Raji (cell line): ENCODE data around the gene RGS19.
A peak's percentile ranks its signal among the peaks of the same experiment; 100 is the strongest.

ENCODE experiments used
- POLR2A ChIP-seq: IDR thresholded peaks from 2 replicates; pipeline ENCODE4 v1.6.1; 2011; ENCODE audit warnings: low read depth, low read length, control low read depth; ENCODE audit not compliant: insufficient read depth

Gene RGS19

DNA sequence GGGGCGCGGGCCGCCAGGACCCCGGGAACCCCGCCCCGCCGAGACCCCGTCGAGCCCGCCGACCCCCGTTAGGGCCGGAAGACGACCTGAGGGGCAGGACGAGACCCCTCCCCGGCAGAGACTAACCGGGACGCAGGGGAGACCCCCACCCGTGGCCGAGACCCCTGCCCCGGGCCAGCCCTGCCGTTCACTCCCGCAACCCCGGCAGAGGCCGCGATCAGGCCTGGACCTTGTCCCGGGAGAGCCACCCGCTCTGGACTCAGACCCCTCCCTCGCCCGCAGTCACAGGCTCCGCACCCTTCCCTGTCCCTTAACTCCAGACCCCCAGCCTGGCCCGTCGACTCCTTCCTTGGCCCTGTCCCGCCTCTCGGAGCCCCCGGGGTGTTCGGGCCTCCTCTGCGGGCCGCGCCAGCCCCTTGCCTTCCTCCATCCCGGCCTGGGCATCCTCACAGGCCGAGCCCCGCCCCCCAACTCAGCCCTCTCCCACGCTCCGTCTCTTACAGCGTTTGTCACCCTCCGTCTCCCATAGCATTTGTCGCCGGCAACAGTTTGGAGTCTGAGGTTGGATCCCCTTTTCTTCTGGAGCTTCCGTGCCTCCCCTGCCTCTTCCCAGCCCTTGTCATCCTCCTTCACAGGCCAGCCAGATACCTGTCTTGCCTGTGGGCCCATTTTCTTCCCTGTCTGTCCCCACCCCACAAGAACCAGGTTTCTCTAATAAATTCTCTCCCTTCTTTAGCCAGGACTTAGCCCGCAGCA, 15.8 kb downstream of the RGS19 start:
- TF ChIP-seq POLR2A: no peak

DNA sequence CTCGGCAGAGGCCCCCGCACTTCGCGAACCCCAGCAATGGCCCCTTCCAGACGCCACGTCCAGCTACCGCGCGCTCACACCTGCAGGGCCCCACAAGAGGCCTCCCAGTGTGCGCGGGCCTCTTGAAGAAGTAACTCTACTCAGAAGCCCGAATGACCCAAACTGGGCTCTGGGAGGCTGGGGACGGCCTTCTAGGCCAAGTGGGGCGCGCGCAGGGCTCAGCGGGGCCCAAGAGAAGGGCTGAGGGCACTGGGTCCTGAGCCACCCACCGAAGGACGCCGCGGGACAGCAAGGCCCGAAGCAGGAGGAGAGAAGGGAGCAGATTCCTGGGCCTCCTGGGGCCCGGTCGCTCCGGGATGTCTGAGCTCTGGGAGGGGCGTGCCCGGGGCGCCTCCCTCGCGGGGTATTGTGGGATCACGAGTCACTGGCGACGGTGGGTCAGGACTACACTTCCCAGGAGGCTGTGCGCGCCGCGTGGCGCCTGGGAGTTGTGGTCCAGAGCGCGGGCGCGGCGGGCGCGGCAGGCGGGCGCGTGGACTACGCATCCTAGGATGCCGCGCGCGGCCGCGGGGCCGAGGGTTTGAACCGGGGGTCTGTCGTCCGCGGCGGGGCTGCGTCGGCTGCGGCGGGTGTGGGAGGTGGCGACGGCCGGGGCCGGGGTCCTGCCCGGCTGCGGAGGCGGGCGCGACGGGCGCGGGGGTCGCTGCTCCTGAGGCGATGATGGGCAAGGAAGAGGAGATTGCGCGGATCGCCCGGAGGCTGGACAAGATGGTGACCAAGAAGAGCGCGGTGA, 16.5 kb downstream of the RGS19 start, which contains the start of gene TCEA2:
Gene TCEA2 (plus strand): TSS at position 603 of the 793 bp plus-strand sequence. CDS start 115 bp downstream, at position 718.
- TF ChIP-seq POLR2A: peak; percentile 73

DNA sequence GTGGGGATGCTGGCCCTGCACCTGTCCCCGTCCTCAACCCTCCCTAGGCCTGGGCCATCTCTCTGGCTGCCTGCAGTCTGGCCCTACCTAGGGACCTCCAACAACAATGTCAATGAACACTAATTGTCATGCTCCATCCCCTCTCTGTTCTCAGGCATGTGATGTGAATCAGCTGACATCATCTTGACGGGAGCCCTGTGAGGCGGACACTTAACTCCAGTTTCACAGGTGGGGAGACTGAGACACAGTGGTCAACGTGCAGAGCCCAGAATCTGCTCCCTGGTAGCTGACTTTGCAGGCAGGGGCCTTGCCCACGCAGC, 17.1 kb downstream of the RGS19 start:
- no peak for TF ChIP-seq POLR2A

DNA sequence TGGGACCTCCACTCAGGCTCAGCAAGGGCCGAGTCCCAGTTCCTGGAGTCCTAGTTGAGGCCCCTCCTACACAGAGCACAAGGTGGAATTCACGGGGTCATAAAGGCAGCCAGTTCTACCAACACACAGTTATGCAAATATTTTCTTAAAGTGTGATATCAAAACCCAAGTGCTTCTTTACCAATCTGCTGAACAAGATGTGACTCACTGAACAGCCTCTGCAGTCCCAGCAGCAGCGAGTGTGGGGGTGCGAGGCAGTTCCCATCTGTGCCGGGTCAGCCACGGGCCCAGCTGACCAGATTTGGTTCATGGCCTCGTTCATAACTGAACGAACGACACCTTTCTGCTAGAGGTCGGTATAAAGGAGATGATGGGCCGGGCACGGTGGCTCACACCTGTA, 20.8 kb downstream of the RGS19 start:
- no peak for TF ChIP-seq POLR2A

DNA sequence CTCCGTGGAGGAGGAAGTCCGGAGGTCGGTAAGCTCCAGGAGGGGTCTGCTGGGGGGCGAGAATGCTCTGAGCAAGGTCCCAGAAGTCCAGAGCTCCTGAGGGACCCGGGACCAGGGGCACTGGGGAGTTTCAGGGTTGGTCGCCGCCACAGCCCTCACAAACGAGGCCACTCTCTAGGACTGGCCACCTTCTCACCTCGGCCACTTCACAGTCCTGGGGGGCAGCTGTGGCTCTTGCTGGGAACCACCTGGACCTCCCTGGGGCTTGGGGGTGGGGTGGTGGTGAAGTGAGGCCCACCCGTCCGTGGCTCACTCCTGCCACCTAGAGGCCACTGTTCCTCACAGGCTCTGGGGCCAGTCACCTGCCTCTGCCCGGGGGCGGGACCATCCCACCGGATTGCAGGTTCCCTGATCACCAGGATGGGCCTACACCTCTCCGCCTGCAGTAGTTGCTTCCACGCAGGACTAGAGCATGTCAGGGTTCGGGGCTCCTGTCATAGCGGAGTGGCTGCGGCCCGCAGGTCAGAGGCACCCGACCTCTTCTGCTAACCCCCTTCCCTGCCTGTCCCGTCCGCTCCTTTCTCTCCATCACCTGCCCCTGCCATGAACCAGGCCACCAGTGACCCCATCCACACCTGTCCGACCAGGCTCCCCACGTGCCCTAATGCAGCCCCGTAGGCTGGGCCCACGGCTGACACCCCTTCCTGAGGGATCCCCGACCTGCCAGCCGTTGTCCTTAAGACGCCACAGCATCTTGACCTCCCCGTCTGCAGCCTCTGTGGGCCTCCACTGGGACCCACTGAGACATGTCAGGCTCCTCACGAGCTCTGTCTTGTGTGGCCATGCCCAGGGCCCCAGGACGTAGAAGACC, 21.5 kb downstream of the RGS19 start:
- TF ChIP-seq POLR2A: no peak; the same call in 1 of the 2 replicates

DNA sequence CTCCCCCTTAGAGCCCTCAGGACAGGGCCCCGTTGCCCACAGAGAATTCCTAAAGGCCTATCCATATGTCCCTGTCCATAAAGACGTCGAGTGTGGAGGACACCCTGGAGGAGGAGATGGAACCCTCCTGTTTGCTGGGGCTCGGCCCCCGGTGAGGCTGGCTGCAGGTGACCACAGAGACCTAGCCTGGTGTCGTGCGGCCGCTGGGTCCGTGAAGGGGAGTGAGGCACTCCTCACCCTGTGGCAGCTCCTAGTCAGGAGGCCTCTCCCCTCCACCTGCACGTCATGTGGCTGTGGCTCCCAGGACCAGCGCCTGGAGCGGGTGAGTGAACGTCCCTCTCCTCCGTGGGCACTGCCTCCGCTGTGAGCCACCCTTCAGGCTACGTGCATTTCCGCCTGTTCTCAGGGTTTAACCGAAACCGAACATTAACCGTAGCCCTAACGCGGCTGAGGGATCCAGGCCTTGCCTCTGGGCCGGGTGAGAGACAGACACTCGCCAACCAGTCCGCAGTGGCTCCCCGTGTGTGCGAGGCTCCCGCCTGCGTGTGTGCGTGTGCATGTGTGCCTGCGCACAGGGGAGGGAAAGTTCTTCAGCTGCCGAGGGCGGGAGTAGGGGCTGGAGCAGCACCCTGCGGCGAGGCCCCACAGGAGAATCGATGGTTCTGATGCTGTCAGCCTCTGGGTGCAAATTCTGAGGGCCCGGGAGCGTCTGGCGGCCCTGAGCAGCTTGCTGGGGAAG, 22.3 kb downstream of the RGS19 start:
- no peak for TF ChIP-seq POLR2A

DNA sequence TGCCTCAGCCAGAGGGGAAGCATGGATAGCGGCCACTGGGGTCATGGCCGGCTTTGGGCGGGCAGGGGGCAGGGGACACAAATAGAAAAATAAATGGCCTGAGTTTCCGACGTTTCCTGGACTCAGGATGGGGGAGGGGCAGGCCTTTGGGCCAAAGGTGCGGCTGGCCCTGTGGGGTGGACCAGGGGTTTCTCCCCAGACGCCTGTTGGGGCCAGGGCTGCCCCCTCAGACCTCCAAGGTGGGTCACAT, 22.8 kb downstream of the RGS19 start:
- TF ChIP-seq POLR2A: no peak

DNA sequence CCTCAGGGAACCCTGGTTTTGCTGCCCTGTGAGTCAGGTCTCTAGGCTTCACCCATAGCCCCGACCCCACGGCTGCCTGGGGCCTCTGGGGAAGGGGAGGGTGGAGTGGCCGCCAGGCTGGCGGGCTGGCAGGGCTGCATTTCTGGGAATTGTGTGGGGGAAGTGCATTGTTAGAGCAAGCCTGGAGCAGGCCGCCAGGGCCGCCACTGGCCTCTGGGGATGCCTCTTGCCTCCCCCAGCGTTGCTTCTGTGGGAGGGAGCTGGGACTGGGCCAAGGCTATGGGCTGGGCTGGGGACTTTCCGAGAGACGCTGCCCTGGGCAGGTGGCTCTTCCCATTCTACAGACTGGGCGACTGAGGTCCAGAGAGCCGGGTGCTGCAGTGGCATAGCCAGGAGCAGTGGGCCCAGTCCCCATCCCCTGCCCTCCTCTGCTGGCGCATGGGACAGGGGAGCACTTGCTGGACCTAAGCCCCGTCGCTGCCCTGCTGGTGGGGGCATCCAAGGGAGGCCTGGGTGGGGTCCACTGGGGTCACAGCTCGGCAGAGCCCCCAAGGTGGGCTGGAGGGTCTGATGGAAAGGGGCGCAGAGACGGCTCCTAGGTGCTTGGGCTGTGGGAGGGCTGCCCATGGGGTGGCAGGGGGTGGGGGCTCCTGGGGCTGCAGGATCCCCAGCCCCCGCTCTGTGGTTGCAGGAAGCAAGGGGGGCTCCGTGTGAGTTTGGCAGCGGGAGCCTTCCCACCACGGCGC, 23.3 kb downstream of the RGS19 start:
- TF ChIP-seq POLR2A: no peak

DNA sequence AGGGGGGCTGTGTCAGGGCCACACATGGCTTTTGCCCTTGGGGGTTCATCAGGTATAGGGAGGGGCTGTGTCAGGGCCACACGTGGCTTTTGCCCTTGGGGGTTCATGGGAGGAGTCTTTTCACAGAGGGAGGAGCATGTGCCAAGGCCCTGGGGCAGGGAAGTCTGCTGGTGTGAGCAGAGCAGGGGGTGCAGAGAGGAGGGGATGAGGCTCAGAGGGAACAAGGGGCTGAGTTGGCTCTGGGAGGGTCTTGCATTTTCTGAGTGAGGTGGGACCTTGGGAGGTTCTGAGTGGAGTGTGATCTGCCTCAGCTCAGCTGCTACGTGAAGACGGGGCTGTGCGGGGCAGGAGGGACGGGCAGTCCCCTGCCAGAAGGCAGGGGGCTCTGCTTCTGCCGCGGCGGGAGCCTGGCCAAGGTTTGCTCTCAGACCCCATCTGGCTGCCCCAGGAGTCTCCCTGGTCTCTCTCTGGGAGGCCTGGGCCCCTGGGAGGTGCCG, 23.9 kb downstream of the RGS19 start:
- no peak for TF ChIP-seq POLR2A

DNA sequence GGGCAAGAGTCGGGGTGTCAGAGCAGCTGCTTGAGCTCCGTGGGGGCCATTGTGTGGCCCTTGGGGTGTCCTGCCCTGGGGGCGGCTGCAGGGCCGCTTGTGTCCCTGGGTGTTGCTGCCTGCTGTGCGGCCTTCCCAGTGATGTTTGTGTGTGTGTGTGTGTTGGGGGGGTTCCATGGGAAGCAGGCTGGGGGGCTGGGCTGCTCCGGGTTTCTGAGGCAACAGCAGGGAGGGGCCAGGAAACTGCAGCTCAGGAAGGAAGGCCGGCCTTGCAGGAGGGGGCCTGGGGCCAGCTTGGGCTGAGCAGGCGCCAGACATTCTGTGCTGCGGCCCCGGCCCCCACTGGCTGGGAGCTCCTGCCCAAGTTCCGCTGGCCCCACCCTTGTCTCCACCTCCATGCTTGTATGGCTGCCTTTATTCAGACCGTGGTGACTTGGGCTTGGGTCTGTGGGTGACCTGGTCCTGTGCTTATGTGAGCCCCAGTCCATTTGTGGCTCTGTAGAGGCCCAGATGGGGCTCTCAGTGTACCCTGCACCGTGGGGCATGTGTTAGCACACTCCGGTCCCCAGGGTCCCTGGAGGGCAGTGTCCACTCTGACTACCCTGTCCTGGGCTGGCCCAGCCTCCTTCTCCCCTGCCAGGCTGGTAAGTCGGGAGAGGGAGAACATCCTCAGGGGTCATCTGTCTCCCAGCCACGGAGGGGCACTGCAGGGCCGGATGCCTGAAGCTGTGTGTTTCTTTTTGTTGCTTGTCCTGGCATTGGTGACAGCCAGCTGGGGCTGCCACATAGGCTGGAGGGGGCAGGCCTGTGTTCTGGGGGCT, 25.3 kb downstream of the RGS19 start:
- no peak for TF ChIP-seq POLR2A

DNA sequence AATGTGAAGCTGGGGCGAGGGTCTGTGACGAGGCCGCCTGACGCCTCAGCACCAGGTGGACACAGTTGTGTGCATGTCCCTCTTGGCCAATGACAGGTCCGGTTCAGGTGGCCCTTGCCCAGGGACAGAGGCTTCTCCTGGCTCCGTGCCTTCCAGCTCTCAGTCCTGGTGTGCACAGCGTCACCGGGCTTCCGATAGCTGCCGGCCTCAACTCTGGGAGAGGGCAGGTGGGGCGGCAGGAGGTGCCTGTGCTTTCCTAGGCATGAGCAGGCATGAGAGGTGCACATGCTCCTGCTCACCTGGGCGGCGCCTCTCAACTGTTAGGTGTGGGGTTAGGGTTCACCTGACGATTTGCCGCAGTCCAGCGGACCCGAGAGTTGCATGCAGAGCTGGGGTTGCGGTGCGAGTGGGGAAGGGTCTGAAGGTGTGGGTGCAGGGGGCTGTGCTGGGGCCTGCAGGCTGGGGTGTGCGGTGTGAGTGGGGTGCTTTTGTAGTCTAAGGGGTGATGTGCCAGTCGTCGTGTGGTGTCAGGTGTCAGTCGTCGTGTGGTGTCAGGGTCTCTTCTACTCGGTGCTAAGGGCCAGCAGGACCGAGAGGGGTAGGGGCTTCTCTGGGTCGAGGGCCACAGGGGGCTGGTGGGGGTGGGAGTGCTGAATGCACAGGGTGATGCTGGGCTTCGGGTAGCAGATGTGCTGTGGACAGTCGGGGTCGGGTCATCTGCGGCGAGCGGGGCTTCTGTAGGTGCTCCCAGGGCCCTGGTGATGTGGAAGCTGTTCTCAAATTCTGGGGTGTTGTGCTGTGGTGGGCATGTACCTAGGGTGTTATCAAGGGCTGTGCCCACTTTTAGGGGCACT, 26.1 kb downstream of the RGS19 start:
- no peak for TF ChIP-seq POLR2A

DNA sequence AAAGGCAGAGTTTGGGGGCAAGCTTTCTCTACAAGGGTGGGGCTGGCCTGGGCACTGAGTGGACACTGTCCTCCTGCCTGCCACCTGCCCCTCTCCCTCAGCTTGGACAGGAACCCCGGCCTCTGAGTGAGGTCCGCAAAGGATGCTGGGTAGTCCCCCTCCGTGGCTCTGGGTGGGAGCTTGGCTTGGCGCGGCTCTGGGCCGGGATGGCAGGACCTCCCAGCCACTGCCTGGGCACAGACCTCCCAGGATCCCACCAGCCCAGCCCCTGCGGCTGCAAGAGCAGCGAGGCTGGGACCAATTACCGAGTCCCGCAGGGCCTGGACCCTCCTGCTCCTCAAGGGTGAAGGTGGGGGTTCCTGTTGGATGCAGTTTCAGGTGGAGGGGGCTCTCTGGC, 27.0 kb downstream of the RGS19 start:
- TF ChIP-seq POLR2A: no peak
